B cell (primary cell): ENCODE measurements around the gene COL10A1. TPM values are rescaled to one million over a fixed set of nuclear protein-coding genes. Genes with fewer than 3 reads are reported as not detected.

Experiments
- ATAC-seq: fragments of 200-7000 bp; cut with Tn5 transposase; one replicate; pipeline ENCODE4 v1.10.0; 2021; ENCODE audit warnings: low read depth, mild to moderate bottlenecking, moderate number of reproducible peaks, moderate library complexity
- CTCF ChIA-PET: fragments of 350-600 bp; sonication (Branson Sonifier 250); formaldehyde crosslinking; loops from one replicate; lab custom pipeline; 2021; ENCODE audit warnings: antibody characterized with exemption, inconsistent platforms; lab: Charles Lee
- POLR2A ChIA-PET: fragments of 350-600 bp; sonication (Branson Sonifier 250); formaldehyde crosslinking; loops from one replicate; lab custom pipeline; 2021; ENCODE audit warnings: antibody characterized with exemption; lab: Charles Lee
- DNase-seq: peaks from one replicate; pipeline ENCODE4 v3.0.0; 2013
- H2AFZ ChIP-seq: 2 replicates; pipeline ENCODE4 v1.6.1; 2012; ENCODE audit warnings: mild to moderate bottlenecking, low read depth, low read length; ENCODE audit not compliant: insufficient read depth, poor library complexity, severe bottlenecking
- H3K27ac ChIP-seq, 2 donors: 1 replicate in 1 of 2; 2 replicates in 1 of 2; pipeline ENCODE4 v1.5.1; 2012 to 2013; ENCODE audit warnings: low read length in 2 of 2, mild to moderate bottlenecking in 2 of 2, moderate library complexity in 1 of 2
- H3K27me3 ChIP-seq, 4 experiments: fragments of 200-600 bp in 1 of 4; sonication (generic) in 1 of 4; replicated peaks in 1 of 4; 1 replicate in 2 of 4; 2 replicates in 2 of 4; pipeline versions ENCODE4 v1.6.1 to v1.7.0; 2013 to 2016; ENCODE audit warnings: low read length in 3 of 4, mild to moderate bottlenecking in 2 of 4, mixed read lengths in 1 of 4, moderate library complexity in 1 of 4; ENCODE audit not compliant: insufficient read depth in 4 of 4, control insufficient read depth in 3 of 4; ENCODE audit errors: control extremely low read depth in 1 of 4
- H3K36me3 ChIP-seq, 2 experiments: replicated peaks in 1 of 2; 1 replicate in 1 of 2; 2 replicates in 1 of 2; pipeline versions ENCODE4 v1.6.1 to v1.7.1; 2013; ENCODE audit warnings: low read length in 1 of 2; ENCODE audit not compliant: insufficient read depth in 2 of 2, control insufficient read depth in 1 of 2; ENCODE audit errors: control extremely low read depth in 1 of 2, extremely low read depth in 1 of 2
- H3K4me1 ChIP-seq, 2 donors: fragments of 200-600 bp in 1 of 2; sonication (generic) in 1 of 2; 1 replicate in 1 of 2; 2 replicates in 1 of 2; pipeline versions ENCODE4 v1.5.1 to v1.6.1; 2013 to 2017; ENCODE audit warnings: low read length in 2 of 2; ENCODE audit not compliant: control insufficient read depth in 2 of 2, insufficient read depth in 2 of 2
- H3K4me2 ChIP-seq: replicated peaks from 2 replicates; pipeline ENCODE3; 2012; ENCODE audit warnings: mild to moderate bottlenecking, low read depth, low read length; ENCODE audit not compliant: poor library complexity, severe bottlenecking
- H3K4me3 ChIP-seq, 5 experiments: fragments of 200-600 bp in 1 of 5; sonication (generic) in 1 of 5; 1 replicate in 3 of 5; 2 replicates in 2 of 5; pipeline versions ENCODE4 v1.5.1 to v1.7.0; 2011 to 2016; ENCODE audit warnings: low read length in 4 of 5, mild to moderate bottlenecking in 4 of 5, low read depth in 2 of 5, control low read depth in 1 of 5, moderate library complexity in 1 of 5; ENCODE audit not compliant: insufficient read depth in 1 of 5; ENCODE audit errors: control extremely low read depth in 1 of 5, extremely low read depth in 1 of 5
- H3K79me2 ChIP-seq: fragments of 200-600 bp; sonication (generic); one replicate; pipeline ENCODE4 v1.6.0; 2016; ENCODE audit warnings: low read length; ENCODE audit not compliant: control insufficient read depth, insufficient read depth
- H3K9ac ChIP-seq: fragments of 200-600 bp; sonication (generic); 2 replicates; pipeline ENCODE4 v1.6.1; 2017; ENCODE audit warnings: mild to moderate bottlenecking, low read length, moderate library complexity
- H3K9me3 ChIP-seq, 3 donors: one replicate each; pipeline versions ENCODE4 v1.6.1 to v1.7.1; 2013; ENCODE audit warnings: low read length in 2 of 3; ENCODE audit not compliant: control insufficient read depth in 2 of 3, insufficient read depth in 1 of 3; ENCODE audit errors: control extremely low read depth in 1 of 3
- H4K20me1 ChIP-seq: 2 replicates; pipeline ENCODE4 v1.6.0; 2012; ENCODE audit warnings: mild to moderate bottlenecking, low read length; ENCODE audit not compliant: insufficient read depth, control insufficient read depth, poor library complexity, severe bottlenecking
- H3K27ac Mint-ChIP-seq: one replicate; pipeline ENCODE4 v1.8.0; 2021; ENCODE audit warnings: mixed read lengths
- H3K27me3 Mint-ChIP-seq: one replicate; pipeline ENCODE4 v1.8.0; 2021; ENCODE audit warnings: mixed read lengths
- H3K4me1 Mint-ChIP-seq: one replicate; pipeline ENCODE4 v1.8.0; 2021; ENCODE audit warnings: mixed read lengths
- H3K4me3 Mint-ChIP-seq: one replicate; pipeline ENCODE4 v1.8.0; 2021; ENCODE audit warnings: mixed read lengths
- H3K9me3 Mint-ChIP-seq: one replicate; pipeline ENCODE4 v1.8.0; 2022; ENCODE audit warnings: mixed read lengths; ENCODE audit not compliant: insufficient read depth
- CTCF ChIP-seq: fragments of 200-600 bp; IDR thresholded peaks from one replicate; pipeline ENCODE4 v1.8.0; 2022; ENCODE audit warnings: antibody characterized with exemption, mild to moderate bottlenecking
- EZH2 ChIP-seq: IDR thresholded peaks from 2 replicates; pipeline ENCODE4 v1.6.1; 2012; ENCODE audit warnings: borderline replicate concordance, low read depth, mild to moderate bottlenecking, moderate library complexity, low read length; ENCODE audit not compliant: insufficient read depth, poor library complexity, severe bottlenecking
- WGBS: methylation state at CpG from one replicate; pipeline ENCODE4 v1.1.5; 2013; ENCODE audit warnings: missing lambda C conversion rate; ENCODE audit not compliant: insufficient coverage; 5-methylcytosine and 5-hydroxymethylcytosine counted together
- intact Hi-C: fragments of 100-400 bp; cut with micrococcal nuclease; formaldehyde crosslinking; loops from one replicate; pipeline ENCODE4 v1.10.0; 2022
- polyA plus RNA-seq: library from polyadenylated mRNA; depleted of rRNA; stranded (reverse); fragments of >200 nt; gene quantifications from 2 replicates; pipeline ENCODE4 v1.2.3, GENCODE V29; 2012
- total RNA-seq, 2 donors: library from RNA; stranded (reverse); fragments of 120-200 nt in 1 of 2; gene quantifications; 1 replicate in 1 of 2; 2 replicates in 1 of 2; pipeline versions ENCODE4 v1.2.3 to v1.2.4, GENCODE V29; 2013 to 2022

Gene COL10A1
- total and polyA plus RNA-seq, 2 donors (not counting 1 experiment from before 2014, with no cell fraction given): not detected

- Mint-ChIP-seq H3K4me1 (no peaks in the 10 kb centered on the region), H3K9me3 (no peaks in the 10 kb centered on the region), H3K4me3 (no peak overlapping the region), H3K27me3 (no peaks in the 10 kb centered on the region), H3K27ac (no peak overlapping the region)
- no peak overlapping the region for H3K4me3 ChIP-seq
- ChIA-PET POLR2A (no interaction called here), CTCF (interaction anchor here (2.4 kb wide), 1 partner anchor 24 kb away, joined by 8 read pairs; no protein-coding TSS in a partner anchor)
- H3K27me3 ChIP-seq: no peaks in the 10 kb centered on the region
- no peaks in the 10 kb centered on the region for H4K20me1 ChIP-seq
- ATAC-seq (no peak), DNase-seq (no peak)
- H2AFZ ChIP-seq: no peak overlapping the region
- H3K9ac ChIP-seq: no peak overlapping the region
- H3K79me2 ChIP-seq: no peaks in the 10 kb centered on the region
- intact Hi-C loops: no loop called here
- TF ChIP-seq CTCF (no peak), EZH2 (no peak)
- H3K4me2 ChIP-seq: no peak overlapping the region
- WGBS: 72% methylated on average over 3 of the region's 5 CpGs
- no peak overlapping the region for H3K27ac ChIP-seq
- H3K36me3 ChIP-seq: peaks cover 0 to 6% of the 10 kb centered on the region in 2 experiments
- no peaks in the 10 kb centered on the region for H3K4me1 ChIP-seq
- H3K9me3 ChIP-seq: no peaks in the 10 kb centered on the region
Measured at GRCh38 chr6:116136933-116137340, 11.0 kb upstream of the COL10A1 start.

GRCh38 chr6:116136373-116136772, 10.4 kb upstream of the COL10A1 start:
- ATAC-seq: no peak
- POLR2A ChIA-PET: no interaction called here

More at GRCh38 chr6:116136373-116136772, 10.4 kb upstream of the COL10A1 start:
- Histone ChIP-seq H3K4me2 (no peak overlapping the region), H3K27me3 (no peaks in the 10 kb centered on the region), H3K4me3 (no peak overlapping the region), H2AFZ (no peak overlapping the region), H3K27ac (no peak overlapping the region), H3K36me3 (peaks cover 0 to 6% of the 10 kb centered on the region in 2 experiments), H3K9me3 (no peaks in the 10 kb centered on the region), H3K79me2 (no peaks in the 10 kb centered on the region), H3K4me1 (no peaks in the 10 kb centered on the region), H4K20me1 (no peaks in the 10 kb centered on the region), H3K9ac (no peak overlapping the region)
- CTCF ChIA-PET: interaction anchor here (0.9 to 2.4 kb wide), 3 partner anchors 17 to 124 kb away, joined by 3 to 8 read pairs (median 3); no protein-coding TSS in a partner anchor
- H3K4me1 Mint-ChIP-seq: no peaks in the 10 kb centered on the region
- H3K27ac Mint-ChIP-seq: no peak overlapping the region
- no peak overlapping the region for H3K4me3 Mint-ChIP-seq
- DNase-seq: no peak
- H3K27me3 Mint-ChIP-seq: no peaks in the 10 kb centered on the region
- TF ChIP-seq EZH2: no peak
- no peak for TF ChIP-seq CTCF
- WGBS: no CpG with 5 or more reads among the region's 1 CpG
- intact Hi-C loops: no loop called here
- H3K9me3 Mint-ChIP-seq: no peaks in the 10 kb centered on the region
